Epithelial cell of proximal tubule (primary cell): Measurements from ENCODE around the gene KMT2B. TPM values are rescaled to one million over a fixed set of nuclear protein-coding genes. Genes with fewer than 3 reads are reported as not detected.

ENCODE experiments used
- DNase-seq: peaks from one replicate; pipeline ENCODE4 v3.0.0-alpha.2; 2011; ENCODE audit warnings: low read depth
- H3K4me3 ChIP-seq: 2 replicates; pipeline ENCODE4 v1.5.1; 2011; ENCODE audit warnings: low read depth, mild to moderate bottlenecking, low read length
- CTCF ChIP-seq: conservative IDR thresholded peaks from 2 replicates; pipeline ENCODE4 v1.5.1; 2012; ENCODE audit warnings: low read depth, mild to moderate bottlenecking, low read length
- total RNA-seq: library from RNA; depleted of rRNA; stranded (reverse); fragments of >200 nt; gene quantifications from 2 replicates; pipeline ENCODE4 v1.2.3, GENCODE V29; 2015

The KMT2B gene
- total RNA-seq, 1 donor from 2014 or later, result 20.2 TPM

- no peak for DNase-seq
- H3K4me3 ChIP-seq, result no peak overlapping the region
- TF ChIP-seq CTCF, result no peak
Measured at GRCh38 chr19:35713506-35713850, 4.3 kb upstream of the KMT2B start.

GRCh38 chr19:35713904-35714495 is 3.8 kb upstream of the KMT2B start:
- no peak for DNase-seq
- H3K4me3 ChIP-seq, result no peak overlapping the region
- TF ChIP-seq CTCF, result no peak

GRCh38 chr19:35714601-35715354 is 3.0 kb upstream of the KMT2B start:
- H3K4me3 ChIP-seq, result no peak overlapping the region
- no peak for TF ChIP-seq CTCF
- DNase-seq, result no peak

GRCh38 chr19:35715355-35715809 is 2.4 kb upstream of the KMT2B start:
- no peak for DNase-seq
- H3K4me3 ChIP-seq, result peak overlapping the region; percentile 78
- no peak for TF ChIP-seq CTCF

- no peak for DNase-seq
- no peak for TF ChIP-seq CTCF
- peak overlapping the region; percentile 78 for H3K4me3 ChIP-seq
Measured at GRCh38 chr19:35715981-35716800, 1.6 kb upstream of the KMT2B start.

GRCh38 chr19:35716801-35717664 is 770 bp upstream of the KMT2B start:
- DNase-seq, result peak; percentile 47
- H3K4me3 ChIP-seq, result peak overlapping the region; percentile 78
- TF ChIP-seq CTCF, result peak; percentile 87
